Naive thymus-derived CD4-positive, alpha-beta T cell (primary cell): Measurements from ENCODE around the gene GHRL. TPM values are rescaled to one million over a fixed set of nuclear protein-coding genes. Genes with fewer than 3 reads are reported as not detected.
A peak's percentile ranks its signal among the peaks of the same experiment; 100 is the strongest.

Experiments used
- ATAC-seq: fragments of 150-1000 bp; cut with Tn5 transposase; 2 replicates; pipeline ENCODE4 v1.10.0; 2021; ENCODE audit warnings: mild to moderate bottlenecking, moderate library complexity
- CTCF ChIA-PET: fragments of 350-600 bp; sonication (Branson Sonifier 250); formaldehyde crosslinking; loops from one replicate; lab custom pipeline; 2021; ENCODE audit warnings: antibody characterized with exemption; lab: Charles Lee
- POLR2A ChIA-PET: fragments of 350-600 bp; sonication (Branson Sonifier 250); formaldehyde crosslinking; loops from one replicate; lab custom pipeline; 2021; ENCODE audit warnings: antibody characterized with exemption, inconsistent platforms; lab: Charles Lee
- DNase-seq, 9 donors: peaks; one replicate each; pipeline versions ENCODE4 v3.0.0 to v3.0.0-alpha.2; 2020 to 2022; ENCODE audit warnings: mixed read lengths in 1 of 9
- H3K27ac ChIP-seq: one replicate; pipeline ENCODE4 v1.7.0; 2013; ENCODE audit warnings: mild to moderate bottlenecking, low read depth, low read length, moderate library complexity
- H3K27me3 ChIP-seq, 2 donors: one replicate each; pipeline ENCODE4 v1.7.0; 2013; ENCODE audit warnings: low read length in 2 of 2, mild to moderate bottlenecking in 2 of 2, moderate library complexity in 2 of 2; ENCODE audit not compliant: control insufficient read depth in 2 of 2, insufficient read depth in 2 of 2
- H3K36me3 ChIP-seq, 3 experiments: 1 replicate in 2 of 3; 2 replicates in 1 of 3; pipeline ENCODE4 v1.7.0; 2013; ENCODE audit warnings: low read length in 3 of 3, mild to moderate bottlenecking in 3 of 3, moderate library complexity in 1 of 3; ENCODE audit not compliant: insufficient read depth in 3 of 3, control insufficient read depth in 2 of 3
- H3K4me1 ChIP-seq, 2 donors: one replicate each; pipeline ENCODE4 v1.7.0; 2013; ENCODE audit warnings: low read length in 2 of 2, mild to moderate bottlenecking in 2 of 2, moderate library complexity in 1 of 2; ENCODE audit not compliant: control insufficient read depth in 2 of 2, insufficient read depth in 2 of 2
- H3K4me3 ChIP-seq: 2 replicates; pipeline ENCODE4 v1.7.0; 2013; ENCODE audit warnings: mild to moderate bottlenecking, low read length
- H3K9me3 ChIP-seq, 3 experiments: 1 replicate in 2 of 3; 2 replicates in 1 of 3; pipeline ENCODE4 v1.7.0; 2013; ENCODE audit warnings: low read length in 3 of 3; ENCODE audit not compliant: control insufficient read depth in 2 of 3
- H3K27ac Mint-ChIP-seq, 9 donors: one replicate each; pipeline ENCODE4 v1.8.0; 2020 to 2022; ENCODE audit warnings: mixed read lengths in 9 of 9, mild to moderate bottlenecking in 8 of 9, moderate library complexity in 5 of 9, inconsistent platforms in 2 of 9
- H3K27me3 Mint-ChIP-seq, 5 donors: one replicate each; pipeline ENCODE4 v1.8.0; 2021 to 2022; ENCODE audit warnings: mixed read lengths in 5 of 5, mild to moderate bottlenecking in 1 of 5
- H3K36me3 Mint-ChIP-seq, 5 donors: one replicate each; pipeline ENCODE4 v1.8.0; 2020 to 2022; ENCODE audit warnings: mixed read lengths in 5 of 5, mild to moderate bottlenecking in 3 of 5, inconsistent platforms in 1 of 5
- H3K4me1 Mint-ChIP-seq, 7 donors: one replicate each; pipeline ENCODE4 v1.8.0; 2020 to 2022; ENCODE audit warnings: mixed read lengths in 7 of 7, mild to moderate bottlenecking in 3 of 7, inconsistent platforms in 1 of 7
- H3K4me3 Mint-ChIP-seq, 10 donors: one replicate each; pipeline ENCODE4 v1.8.0; 2020 to 2022; ENCODE audit warnings: mild to moderate bottlenecking in 10 of 10, mixed read lengths in 10 of 10, moderate library complexity in 6 of 10, inconsistent platforms in 2 of 10
- H3K9me3 Mint-ChIP-seq, 11 donors: one replicate each; pipeline ENCODE4 v1.8.0; 2020 to 2022; ENCODE audit warnings: mixed read lengths in 11 of 11, mild to moderate bottlenecking in 4 of 11, inconsistent platforms in 1 of 11, moderate library complexity in 1 of 11
- intact Hi-C, 2 donors: fragments of 100-400 bp; cut with micrococcal nuclease; formaldehyde crosslinking; loops; one replicate each; pipeline ENCODE4 v1.15.1; 2023
- polyA plus RNA-seq, 2 donors: library from polyadenylated mRNA; unstranded; fragments of 300-500 nt; fragmentation: Illumina TruSeq; gene quantifications; one replicate each; pipeline ENCODE4 v1.2.3, GENCODE V29; 2021
- total RNA-seq, 6 experiments: library from RNA in 5 of 6; stranded (reverse) in 5 of 6; gene quantifications; 1 replicate in 5 of 6; 2 replicates in 1 of 6; pipeline ENCODE4 v1.2.3 and lab custom pipeline; 2021 to 2026

Gene GHRL
- total and polyA plus RNA-seq, 7 experiments from 2014 or later, result 0.35 to 3.8 (median 1.1) TPM

DNA sequence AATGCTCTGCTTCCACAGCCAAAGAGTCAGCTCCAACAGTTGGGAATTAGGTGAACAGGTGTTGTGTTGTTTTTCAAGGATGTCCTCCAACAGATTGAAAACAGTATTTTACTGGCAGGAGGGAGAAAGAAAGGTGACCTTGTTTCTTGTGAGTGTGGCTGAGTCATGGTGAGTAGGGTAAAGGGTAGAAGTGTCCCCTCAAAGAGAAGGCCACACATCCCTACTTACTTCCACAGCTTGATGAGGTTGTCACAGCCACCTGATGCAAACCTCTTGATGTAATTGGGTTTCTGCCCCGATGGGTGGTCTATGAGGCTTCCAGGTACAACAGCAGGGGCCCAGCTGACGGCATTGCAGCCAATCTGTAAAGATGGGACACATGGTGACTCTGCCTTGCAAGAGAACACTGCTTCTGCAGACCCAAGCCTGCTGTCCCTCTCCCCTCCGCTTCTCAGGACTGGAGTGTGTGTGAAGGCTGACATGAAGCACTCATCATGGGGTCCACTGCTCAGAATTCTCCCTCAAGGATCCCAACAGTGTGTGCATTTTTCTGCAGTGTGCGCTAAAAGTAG is 12.7 kb upstream of the GHRL start:
- Mint-ChIP-seq H3K36me3 (peaks cover 16 to 53% (median 28%) of the 10 kb centered on the region in 5 donors), H3K27ac (peak overlapping the region in 4 of 9 donors; percentile 6 to 77 (median 65)), H3K27me3 (no peaks in the 10 kb centered on the region), H3K4me3 (no peak overlapping the region), H3K4me1 (peaks cover 0 to 12% (median 0%) of the 10 kb centered on the region in 7 donors), H3K9me3 (no peaks in the 10 kb centered on the region)
- H3K4me3 ChIP-seq, result no peak overlapping the region
- no peaks in the 10 kb centered on the region for H3K4me1 ChIP-seq
- no peaks in the 10 kb centered on the region for H3K9me3 ChIP-seq
- H3K27me3 ChIP-seq, result no peaks in the 10 kb centered on the region
- ChIA-PET CTCF (no interaction called here), POLR2A (interaction anchor here (1.0 kb wide), 1 partner anchor 15 kb away, joined by 3 read pairs; the partner anchor contains the start of gene SEC13)
- peaks cover 13 to 93% (median 17%) of the 10 kb centered on the region in 3 experiments for H3K36me3 ChIP-seq
- DNase-seq (no peak), ATAC-seq (no peak)
- intact Hi-C loops, result no loop called here
- no peak overlapping the region for H3K27ac ChIP-seq

GRCh38 chr3:10304905-10305304 is 12.2 kb upstream of the GHRL start:
- Mint-ChIP-seq H3K9me3 (no peaks in the 10 kb centered on the region), H3K4me3 (no peak overlapping the region), H3K27ac (no peak overlapping the region), H3K36me3 (peaks cover 16 to 50% (median 28%) of the 10 kb centered on the region in 5 donors), H3K27me3 (no peaks in the 10 kb centered on the region), H3K4me1 (peaks cover 0 to 13% (median under 1%) of the 10 kb centered on the region in 7 donors)
- H3K36me3 ChIP-seq, result peaks cover 13 to 93% (median 17%) of the 10 kb centered on the region in 3 experiments
- no peaks in the 10 kb centered on the region for H3K4me1 ChIP-seq
- H3K27me3 ChIP-seq, result no peaks in the 10 kb centered on the region
- no peak overlapping the region for H3K4me3 ChIP-seq
- intact Hi-C loops, result no loop called here
- POLR2A ChIA-PET, result no interaction called here
- ATAC-seq (no peak), DNase-seq (no peak)
- CTCF ChIA-PET, result no interaction called here
- no peaks in the 10 kb centered on the region for H3K9me3 ChIP-seq
- H3K27ac ChIP-seq, result no peak overlapping the region

DNA sequence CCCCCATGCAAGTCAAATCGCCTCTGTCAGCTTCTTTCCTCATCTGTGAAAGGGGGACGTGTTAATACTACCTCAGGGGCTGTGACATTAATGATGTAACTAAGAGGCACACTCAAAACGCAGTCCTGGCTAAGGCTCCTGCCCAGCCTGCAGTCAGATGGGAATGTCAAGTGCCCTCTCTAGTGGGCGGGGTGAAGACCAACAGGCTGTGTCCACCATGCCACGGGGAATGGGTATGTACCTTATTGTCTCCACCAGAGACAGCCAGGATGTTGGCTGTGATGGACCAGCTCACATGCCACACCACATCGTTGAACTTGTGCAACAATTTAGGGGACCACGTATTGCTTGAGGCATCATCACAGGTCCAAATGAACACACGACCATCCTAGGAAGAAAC is 11.0 kb upstream of the GHRL start:
- DNase-seq (no peak), ATAC-seq (no peak)
- no peaks in the 10 kb centered on the region for H3K27me3 ChIP-seq
- no peak overlapping the region for H3K4me3 ChIP-seq
- peaks cover 13 to 94% (median 17%) of the 10 kb centered on the region in 3 experiments for H3K36me3 ChIP-seq
- POLR2A ChIA-PET, result no interaction called here
- Mint-ChIP-seq H3K27ac (peak overlapping the region in 1 of 9 donors; percentile 36), H3K27me3 (no peaks in the 10 kb centered on the region), H3K36me3 (peaks cover 16 to 42% (median 23%) of the 10 kb centered on the region in 5 donors), H3K9me3 (no peaks in the 10 kb centered on the region), H3K4me1 (peaks cover 7 to 20% (median 11%) of the 10 kb centered on the region in 7 donors), H3K4me3 (no peak overlapping the region)
- intact Hi-C loops, result no loop called here
- no peaks in the 10 kb centered on the region for H3K9me3 ChIP-seq
- H3K27ac ChIP-seq, result no peak overlapping the region
- H3K4me1 ChIP-seq, result no peaks in the 10 kb centered on the region
- CTCF ChIA-PET, result no interaction called here

- CTCF ChIA-PET, result no interaction called here
- DNase-seq (no peak), ATAC-seq (no peak)
- intact Hi-C loops, result no loop called here
- Mint-ChIP-seq H3K4me1 (peaks cover 7 to 17% (median 11%) of the 10 kb centered on the region in 7 donors), H3K27me3 (no peaks in the 10 kb centered on the region), H3K27ac (peak overlapping the region in 1 of 9 donors; percentile 48), H3K4me3 (no peak overlapping the region), H3K9me3 (no peaks in the 10 kb centered on the region), H3K36me3 (peaks cover 15 to 38% (median 23%) of the 10 kb centered on the region in 5 donors)
- POLR2A ChIA-PET, result no interaction called here
- H3K27me3 ChIP-seq, result no peaks in the 10 kb centered on the region
- no peak overlapping the region for H3K27ac ChIP-seq
- peaks cover 13 to 91% (median 17%) of the 10 kb centered on the region in 3 experiments for H3K36me3 ChIP-seq
- H3K4me1 ChIP-seq, result no peaks in the 10 kb centered on the region
- no peaks in the 10 kb centered on the region for H3K9me3 ChIP-seq
- no peak overlapping the region for H3K4me3 ChIP-seq
Observed at GRCh38 chr3:10303105-10303504, 10.4 kb upstream of the GHRL start.

- H3K9me3 Mint-ChIP-seq, result no peaks in the 10 kb centered on the region
- ChIA-PET CTCF (no interaction called here), POLR2A (no interaction called here)
- H3K4me3 Mint-ChIP-seq, result no peak overlapping the region
- DNase-seq (no peak), ATAC-seq (no peak)
- Histone ChIP-seq H3K4me3 (no peak overlapping the region), H3K9me3 (no peaks in the 10 kb centered on the region), H3K4me1 (no peaks in the 10 kb centered on the region), H3K27me3 (no peaks in the 10 kb centered on the region), H3K36me3 (peaks cover 13 to 73% (median 23%) of the 10 kb centered on the region in 3 experiments), H3K27ac (no peak overlapping the region)
- H3K4me1 Mint-ChIP-seq, result peaks cover 8 to 12% (median 11%) of the 10 kb centered on the region in 7 donors
- no peaks in the 10 kb centered on the region for H3K27me3 Mint-ChIP-seq
- peak overlapping the region in 6 of 9 donors; percentile 19 to 75 (median 47) for H3K27ac Mint-ChIP-seq
- intact Hi-C loops, result no loop called here
- H3K36me3 Mint-ChIP-seq, result peaks cover 8 to 38% (median 31%) of the 10 kb centered on the region in 5 donors
Observed at GRCh38 chr3:10300087-10300486, 7.3 kb upstream of the GHRL start.

DNA sequence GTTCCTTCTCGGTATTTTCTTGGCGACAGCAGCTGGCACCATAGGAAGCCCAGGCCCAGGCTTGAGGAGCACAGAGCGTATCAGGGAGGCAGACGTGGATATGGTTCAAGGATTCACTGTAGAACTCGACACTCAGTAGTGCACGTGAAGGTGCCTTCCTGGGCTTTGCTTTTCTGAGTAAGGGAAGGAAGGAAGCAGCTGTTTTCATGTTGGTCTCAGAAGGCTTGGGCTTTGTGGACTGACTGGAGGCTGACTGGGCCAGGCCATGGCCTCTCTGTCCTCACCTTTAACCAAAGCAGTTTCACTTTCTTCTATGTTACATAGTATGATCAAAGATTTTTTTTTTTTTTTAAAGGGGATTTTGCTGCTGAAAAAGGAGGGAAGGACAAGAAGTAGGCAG is 6.9 kb upstream of the GHRL start:
- H3K36me3 ChIP-seq, result peaks cover 13 to 69% (median 20%) of the 10 kb centered on the region in 3 experiments
- Mint-ChIP-seq H3K27ac (peak overlapping the region in 8 of 9 donors; percentile 19 to 75 (median 42)), H3K36me3 (peaks cover 8 to 40% (median 32%) of the 10 kb centered on the region in 5 donors), H3K27me3 (no peaks in the 10 kb centered on the region), H3K9me3 (no peaks in the 10 kb centered on the region), H3K4me3 (peak overlapping the region in 1 of 10 donors; percentile 26), H3K4me1 (peaks cover 9 to 16% (median 12%) of the 10 kb centered on the region in 7 donors)
- no peak for ATAC-seq
- ChIA-PET CTCF (no interaction called here), POLR2A (no interaction called here)
- intact Hi-C loops, result no loop called here
- H3K27ac ChIP-seq, result no peak overlapping the region
- DNase-seq, result no peak
- H3K4me1 ChIP-seq, result no peaks in the 10 kb centered on the region
- no peaks in the 10 kb centered on the region for H3K9me3 ChIP-seq
- no peak overlapping the region for H3K4me3 ChIP-seq
- H3K27me3 ChIP-seq, result no peaks in the 10 kb centered on the region

DNA sequence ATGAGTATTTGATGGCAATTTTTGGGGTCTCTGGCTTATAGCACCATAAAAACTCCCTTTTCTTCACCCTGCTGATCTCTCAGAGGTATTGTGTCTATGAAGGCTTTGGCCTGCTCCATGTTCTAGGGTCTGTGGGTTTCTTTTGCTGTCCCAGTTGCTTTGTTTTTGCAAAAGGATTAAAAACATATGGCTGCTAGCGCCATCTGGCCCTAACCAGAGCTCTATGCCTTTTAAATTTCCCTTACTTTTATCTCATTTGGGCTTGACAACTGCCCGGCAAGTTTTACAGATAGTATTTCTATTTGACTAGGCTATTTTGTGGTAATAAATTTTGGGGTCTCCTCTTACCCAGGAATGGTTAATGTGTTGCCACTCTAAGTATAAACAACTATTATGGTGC is 6.4 kb upstream of the GHRL start:
- Histone ChIP-seq H3K4me3 (no peak overlapping the region), H3K9me3 (no peaks in the 10 kb centered on the region), H3K36me3 (peaks cover 13 to 68% (median 19%) of the 10 kb centered on the region in 3 experiments), H3K27me3 (no peaks in the 10 kb centered on the region), H3K4me1 (no peaks in the 10 kb centered on the region), H3K27ac (no peak overlapping the region)
- Mint-ChIP-seq H3K36me3 (peaks cover 8 to 40% (median 33%) of the 10 kb centered on the region in 5 donors), H3K27me3 (no peaks in the 10 kb centered on the region), H3K4me3 (no peak overlapping the region), H3K4me1 (peaks cover 11 to 19% (median 15%) of the 10 kb centered on the region in 7 donors), H3K9me3 (no peaks in the 10 kb centered on the region), H3K27ac (peak overlapping the region in 8 of 9 donors; percentile 19 to 75 (median 57))
- ChIA-PET POLR2A (no interaction called here), CTCF (interaction anchor here (0.6 kb wide), 1 partner anchor 26 kb away, joined by 3 read pairs; no protein-coding TSS in a partner anchor)
- ATAC-seq (no peak), DNase-seq (no peak)
- intact Hi-C loops, result no loop called here
